Colonic mucosa (tissue), 4 donors: ENCODE data around the gene TMEM171. TPM values are rescaled to one million over a fixed set of nuclear protein-coding genes. Genes with fewer than 3 reads are reported as not detected.
A peak's percentile ranks its signal among the peaks of the same experiment; 100 is the strongest.

ENCODE experiments used
- DNase-seq: peaks from one replicate; pipeline ENCODE4 v3.0.0-alpha.2; 2020
- H3K27ac ChIP-seq: fragments of 200-600 bp; one replicate; pipeline ENCODE4 v1.8.0; 2021
- H3K27me3 ChIP-seq: fragments of 200-600 bp; one replicate; pipeline ENCODE4 v1.8.0; 2021
- H3K36me3 ChIP-seq: fragments of 200-600 bp; one replicate; pipeline ENCODE4 v1.8.0; 2021
- H3K4me1 ChIP-seq: fragments of 200-600 bp; one replicate; pipeline ENCODE4 v1.8.0; 2021; ENCODE audit warnings: mild to moderate bottlenecking
- H3K4me3 ChIP-seq: fragments of 200-600 bp; one replicate; pipeline ENCODE4 v1.8.0; 2021
- H3K9ac ChIP-seq, 2 donors: one replicate each; pipeline ENCODE4 v1.7.0; 2013; ENCODE audit warnings: control low read depth in 2 of 2, low read depth in 2 of 2, low read length in 2 of 2
- H3K9me3 ChIP-seq: fragments of 200-600 bp; one replicate; pipeline ENCODE4 v1.8.0; 2021
- CTCF ChIP-seq: fragments of 200-600 bp; IDR thresholded peaks from one replicate; pipeline ENCODE4 v1.8.0; 2022; ENCODE audit warnings: antibody characterized with exemption, mild to moderate bottlenecking
- intact Hi-C: fragments of 100-400 bp; cut with DNase I; formaldehyde crosslinking; loops from one replicate; pipeline ENCODE4 v1.14.1; 2022
- total RNA-seq, 2 donors: library from RNA; stranded (reverse); fragmentation: NEBNext Ultra II Directional in 1 of 2; extraction: Animal tissue kit (Norgen Biotek cat#: 25700) in 1 of 2; gene quantifications; one replicate each; pipeline ENCODE4 v1.2.1, GENCODE V29; 2021
- donor health status: healthy.
- donor health status: DM: no; HTN: no; CAD: no.
- donor health status: DM: no; HTN: no; CAD: no.

The TMEM171 gene
- total RNA-seq, 2 donors from 2014 or later = 69.3 to 121 TPM

- Histone ChIP-seq H3K27ac (no peak overlapping the region), H3K9ac (peak overlapping the region in 1 of 2 donors; percentile 13), H3K4me3 (no peak overlapping the region), H3K4me1 (peaks cover 5% of the 10 kb centered on the region), H3K9me3 (no peaks in the 10 kb centered on the region), H3K36me3 (no peaks in the 10 kb centered on the region), H3K27me3 (no peaks in the 10 kb centered on the region)
- intact Hi-C loops = no loop called here
- TF ChIP-seq CTCF = no peak
- no peak for DNase-seq
Observed at GRCh38 chr5:73126957-73127356, 6.6 kb downstream of the TMEM171 start.

GRCh38 chr5:73129143-73129542 lies 8.8 kb downstream of the TMEM171 start:
- no peaks in the 10 kb centered on the region for H3K27me3 ChIP-seq
- no peaks in the 10 kb centered on the region for H3K9me3 ChIP-seq
- intact Hi-C loops = no loop called here
- no peaks in the 10 kb centered on the region for H3K36me3 ChIP-seq
- peaks cover 5% of the 10 kb centered on the region for H3K4me1 ChIP-seq
- DNase-seq = peak; percentile 37
- H3K4me3 ChIP-seq = no peak overlapping the region
- H3K27ac ChIP-seq = peak overlapping the region; percentile 30
- no peak overlapping the region for H3K9ac ChIP-seq
- TF ChIP-seq CTCF = no peak

- Histone ChIP-seq H3K4me1 (peaks cover under 1% of the 10 kb centered on the region), H3K36me3 (no peaks in the 10 kb centered on the region), H3K27ac (no peak overlapping the region), H3K9ac (no peak overlapping the region), H3K27me3 (no peaks in the 10 kb centered on the region), H3K9me3 (no peaks in the 10 kb centered on the region), H3K4me3 (no peak overlapping the region)
- TF ChIP-seq CTCF = no peak
- DNase-seq = peak; percentile 13
- intact Hi-C loops = no loop called here
Observed at GRCh38 chr5:73130811-73131210, 10.4 kb downstream of the TMEM171 start.

- H3K9ac ChIP-seq = no peak overlapping the region
- intact Hi-C loops = no loop called here
Observed at GRCh38 chr5:73131711-73132425, 11.5 kb downstream of the TMEM171 start.

GRCh38 chr5:73132759-73133158 lies 12.4 kb downstream of the TMEM171 start:
- DNase-seq = peak; percentile 14

More at GRCh38 chr5:73131711-73132425, 11.5 kb downstream of the TMEM171 start:
- H3K36me3 ChIP-seq = no peaks in the 10 kb centered on the region
- H3K4me1 ChIP-seq = no peaks in the 10 kb centered on the region
- no peak for TF ChIP-seq CTCF
- DNase-seq = peak; percentile 23
- H3K27ac ChIP-seq = no peak overlapping the region
- no peaks in the 10 kb centered on the region for H3K27me3 ChIP-seq
- H3K4me3 ChIP-seq = no peak overlapping the region
- no peaks in the 10 kb centered on the region for H3K9me3 ChIP-seq

More at GRCh38 chr5:73132759-73133158, 12.4 kb downstream of the TMEM171 start:
- no peak overlapping the region for H3K9ac ChIP-seq
- no peak for TF ChIP-seq CTCF
- no peaks in the 10 kb centered on the region for H3K27me3 ChIP-seq
- H3K4me3 ChIP-seq = no peak overlapping the region
- no peak overlapping the region for H3K27ac ChIP-seq
- H3K9me3 ChIP-seq = no peaks in the 10 kb centered on the region
- H3K4me1 ChIP-seq = no peaks in the 10 kb centered on the region
- intact Hi-C loops = no loop called here
- no peaks in the 10 kb centered on the region for H3K36me3 ChIP-seq
